Myocyte (in vitro differentiated cells): Measurements from ENCODE around the gene EFCAB6. TPM values are rescaled to one million over a fixed set of nuclear protein-coding genes. Genes with fewer than 3 reads are reported as not detected.

Experiments
- DNase-seq: peaks from one replicate; pipeline ENCODE4 v3.0.0-alpha.2; 2012; ENCODE audit warnings: low read depth
- polyA plus RNA-seq: library from polyadenylated mRNA; unstranded; fragments of >200 nt; gene quantifications from one replicate; pipeline ENCODE4 v1.2.1, GENCODE V29; 2012; ENCODE audit warnings: missing spikeins
- total RNA-seq: library from RNA; depleted of rRNA; stranded (reverse); fragments of >200 nt; gene quantifications from 2 replicates; pipeline ENCODE4 v1.2.3, GENCODE V29; 2014

Gene EFCAB6
- total RNA-seq: 2.7 and 4.6 TPM in 2 replicates
- 1.3 TPM for polyA plus RNA-seq

GRCh38 chr22:43812149-43812842, at the start of gene EFCAB6:
Gene EFCAB6, minus strand, starts transcription at chr22:43812305. Its CDS starts 29,987 bp downstream, at chr22:43782318.
- peak; percentile 96 for DNase-seq

- peak; percentile 33 for DNase-seq
These were observed 49.4 kb upstream of the EFCAB6 start for GRCh38 chr22:43861529-43861928.

GRCh38 chr22:43860831-43861230, 48.7 kb upstream of the EFCAB6 start:
- peak; percentile 66 for DNase-seq

GRCh38 chr22:43860126-43860525, 48.0 kb upstream of the EFCAB6 start:
- DNase-seq: peak; percentile 14

GRCh38 chr22:43859621-43860020, 47.5 kb upstream of the EFCAB6 start:
- DNase-seq: no peak

- no peak for DNase-seq
These were observed 47.1 kb upstream of the EFCAB6 start for GRCh38 chr22:43859176-43859575.

- DNase-seq: no peak
These were observed 46.2 kb upstream of the EFCAB6 start for GRCh38 chr22:43858156-43858895.

GRCh38 chr22:43857367-43857766, 45.3 kb upstream of the EFCAB6 start:
- no peak for DNase-seq

GRCh38 chr22:43855431-43855830, 43.3 kb upstream of the EFCAB6 start:
- no peak for DNase-seq

GRCh38 chr22:43854786-43855271, 42.7 kb upstream of the EFCAB6 start:
- no peak for DNase-seq

GRCh38 chr22:43854121-43854785, 42.1 kb upstream of the EFCAB6 start:
- no peak for DNase-seq

GRCh38 chr22:43853328-43853931, 41.3 kb upstream of the EFCAB6 start:
- peak; percentile 26 for DNase-seq

- no peak for DNase-seq
These were observed 40.6 kb upstream of the EFCAB6 start for GRCh38 chr22:43852573-43853327.

GRCh38 chr22:43851979-43852307, 39.8 kb upstream of the EFCAB6 start:
- DNase-seq: no peak

- DNase-seq: no peak
These were observed 39.2 kb upstream of the EFCAB6 start for GRCh38 chr22:43851058-43851978.

GRCh38 chr22:43850529-43850928, 38.4 kb upstream of the EFCAB6 start:
- DNase-seq: no peak

- DNase-seq: no peak
These were observed 37.6 kb upstream of the EFCAB6 start for GRCh38 chr22:43849731-43850130.

GRCh38 chr22:43848366-43849171, 36.5 kb upstream of the EFCAB6 start:
- peak; percentile 63 for DNase-seq
